Cardiac fibroblast (primary cell): Measurements from ENCODE around the gene KCNAB1.

ENCODE experiments used
- DNase-seq, 2 donors: peaks; one replicate each; pipeline versions ENCODE4 v3.0.0 to v3.0.0-alpha.2; 2010; ENCODE audit warnings: low read depth in 2 of 2
- H3K4me3 ChIP-seq, 2 donors: replicated peaks in 1 of 2; 1 replicate in 1 of 2; 2 replicates in 1 of 2; pipeline ENCODE4 v1.5.1; 2011; ENCODE audit warnings: low read depth in 2 of 2, low read length in 2 of 2, mild to moderate bottlenecking in 2 of 2, moderate library complexity in 1 of 2
- CTCF ChIP-seq: IDR thresholded peaks from one replicate; pipeline ENCODE4 v1.5.1; 2011; ENCODE audit warnings: low read depth, mild to moderate bottlenecking, low read length, inconsistent platforms

Gene KCNAB1

GRCh38 chr3:156413293-156413892 is 293.0 kb downstream of the KCNAB1 start:
- no peak overlapping the region for H3K4me3 ChIP-seq
- peak in 1 of 2 donors; percentile 13 for DNase-seq
- no peak for TF ChIP-seq CTCF

GRCh38 chr3:156416846-156417558 is 296.6 kb downstream of the KCNAB1 start:
- no peak overlapping the region for H3K4me3 ChIP-seq
- no peak for TF ChIP-seq CTCF
- DNase-seq: no peak

GRCh38 chr3:156417559-156418132 is 297.3 kb downstream of the KCNAB1 start:
- no peak overlapping the region for H3K4me3 ChIP-seq
- DNase-seq: no peak
- no peak for TF ChIP-seq CTCF

- TF ChIP-seq CTCF: no peak
- H3K4me3 ChIP-seq: no peak overlapping the region
- no peak for DNase-seq
These were observed 298.1 kb downstream of the KCNAB1 start for GRCh38 chr3:156418428-156418827.

- TF ChIP-seq CTCF: no peak
- no peak overlapping the region for H3K4me3 ChIP-seq
- DNase-seq: no peak
These were observed 301.2 kb downstream of the KCNAB1 start for GRCh38 chr3:156421534-156421933.

GRCh38 chr3:156424758-156425157 is 304.4 kb downstream of the KCNAB1 start:
- TF ChIP-seq CTCF: no peak
- DNase-seq: no peak
- no peak overlapping the region for H3K4me3 ChIP-seq
